CD4-positive, alpha-beta memory T cell (primary cell): Measurements from ENCODE around the gene STK32B. TPM values are rescaled to one million over a fixed set of nuclear protein-coding genes. Genes with fewer than 3 reads are reported as not detected.

ENCODE experiments used
- CTCF ChIA-PET: fragments of 350-600 bp; sonication (Branson Sonifier 250); formaldehyde crosslinking; loops from one replicate; lab custom pipeline; 2021; ENCODE audit warnings: inconsistent platforms; ENCODE audit not compliant: partially characterized antibody; lab: Charles Lee
- POLR2A ChIA-PET: fragments of 350-600 bp; sonication (Branson Sonifier 250); formaldehyde crosslinking; loops from one replicate; lab custom pipeline; 2021; ENCODE audit not compliant: partially characterized antibody; lab: Charles Lee
- DNase-seq, 5 donors: peaks; one replicate each; pipeline versions ENCODE4 v3.0.0 to v3.0.0-alpha.2; 2020 to 2022; ENCODE audit warnings: mixed read lengths in 1 of 5
- H3K27ac ChIP-seq: one replicate; pipeline ENCODE4 v1.7.0; 2013; ENCODE audit warnings: low read depth, low read length
- H3K27me3 ChIP-seq: 2 replicates; pipeline ENCODE4 v1.7.0; 2013; ENCODE audit warnings: mild to moderate bottlenecking, low read length, moderate library complexity; ENCODE audit not compliant: insufficient read depth
- H3K36me3 ChIP-seq: 2 replicates; pipeline ENCODE4 v1.7.0; 2013; ENCODE audit warnings: mild to moderate bottlenecking, low read length, moderate library complexity; ENCODE audit not compliant: insufficient read depth
- H3K4me1 ChIP-seq: 2 replicates; pipeline ENCODE4 v1.7.0; 2013; ENCODE audit warnings: mild to moderate bottlenecking, low read length, moderate library complexity; ENCODE audit not compliant: insufficient read depth
- H3K4me3 ChIP-seq, 2 donors: one replicate each; pipeline ENCODE4 v1.7.0; 2013; ENCODE audit warnings: low read length in 2 of 2, mild to moderate bottlenecking in 1 of 2
- H3K9me3 ChIP-seq, 2 donors: one replicate each; pipeline ENCODE4 v1.7.0; 2013; ENCODE audit warnings: low read length in 2 of 2, control low read depth in 1 of 2; ENCODE audit not compliant: control insufficient read depth in 1 of 2
- H3K27ac Mint-ChIP-seq, 7 donors: one replicate each; pipeline ENCODE4 v1.8.0; 2020 to 2021; ENCODE audit warnings: mixed read lengths in 7 of 7, mild to moderate bottlenecking in 6 of 7, inconsistent platforms in 3 of 7, moderate library complexity in 3 of 7
- H3K27me3 Mint-ChIP-seq, 2 donors: one replicate each; pipeline ENCODE4 v1.8.0; 2020 to 2021; ENCODE audit warnings: mixed read lengths in 2 of 2
- H3K36me3 Mint-ChIP-seq, 2 donors: one replicate each; pipeline ENCODE4 v1.8.0; 2020 to 2021; ENCODE audit warnings: mixed read lengths in 2 of 2, inconsistent platforms in 1 of 2, mild to moderate bottlenecking in 1 of 2
- H3K4me1 Mint-ChIP-seq, 4 donors: one replicate each; pipeline ENCODE4 v1.8.0; 2020 to 2021; ENCODE audit warnings: mixed read lengths in 4 of 4, mild to moderate bottlenecking in 1 of 4
- H3K4me3 Mint-ChIP-seq, 8 donors: one replicate each; pipeline ENCODE4 v1.8.0; 2020 to 2021; ENCODE audit warnings: mixed read lengths in 8 of 8, mild to moderate bottlenecking in 7 of 8, moderate library complexity in 6 of 8, inconsistent platforms in 3 of 8
- H3K9me3 Mint-ChIP-seq, 8 donors: one replicate each; pipeline ENCODE4 v1.8.0; 2020 to 2021; ENCODE audit warnings: mixed read lengths in 8 of 8, mild to moderate bottlenecking in 5 of 8, inconsistent platforms in 3 of 8, moderate library complexity in 1 of 8
- intact Hi-C: fragments of 100-400 bp; cut with micrococcal nuclease; formaldehyde crosslinking; loops from one replicate; pipeline ENCODE4 v1.15.1; 2023
- polyA plus RNA-seq, 2 donors: library from polyadenylated mRNA; unstranded; fragments of 300-500 nt; fragmentation: Illumina TruSeq; gene quantifications; one replicate each; pipeline ENCODE4 v1.2.3, GENCODE V29; 2021
- total RNA-seq, 2 experiments: library from RNA; stranded (reverse); gene quantifications; one replicate each; pipeline ENCODE4 v1.2.3, GENCODE V29; 2021

Gene STK32B
- total and polyA plus RNA-seq, 4 experiments from 2014 or later = not detected

DNA sequence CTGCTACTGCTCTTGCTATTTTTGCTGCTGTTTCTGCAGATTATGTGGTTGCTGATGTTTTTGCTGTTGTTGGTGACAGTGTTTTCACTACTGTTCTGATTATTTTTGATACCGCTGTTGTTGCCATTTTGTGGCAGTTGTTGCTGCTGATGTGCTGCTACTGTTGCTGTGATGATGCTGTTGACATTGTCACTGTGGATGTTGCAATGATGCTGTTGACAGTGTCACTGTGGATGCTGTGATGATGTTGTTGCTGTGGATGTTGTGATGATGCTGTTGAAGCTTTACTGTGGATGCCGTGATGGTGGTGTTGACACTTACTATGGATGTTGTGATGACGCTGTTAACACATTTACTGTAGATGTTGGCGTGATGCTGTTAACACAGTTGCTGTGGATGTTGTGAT, 476.8 kb downstream of the STK32B start:
- POLR2A ChIA-PET = no interaction called here
- Histone ChIP-seq H3K9me3 (no peaks in the 10 kb centered on the region), H3K36me3 (no peaks in the 10 kb centered on the region), H3K27ac (no peak overlapping the region), H3K4me1 (no peaks in the 10 kb centered on the region), H3K4me3 (no peak overlapping the region), H3K27me3 (no peaks in the 10 kb centered on the region)
- Mint-ChIP-seq H3K4me1 (no peaks in the 10 kb centered on the region), H3K9me3 (peaks cover 0 to 6% (median 3%) of the 10 kb centered on the region in 8 donors), H3K36me3 (no peaks in the 10 kb centered on the region), H3K4me3 (no peak overlapping the region), H3K27ac (no peak overlapping the region), H3K27me3 (no peaks in the 10 kb centered on the region)
- DNase-seq = no peak
- intact Hi-C loops = no loop called here
- CTCF ChIA-PET = no interaction called here

DNA sequence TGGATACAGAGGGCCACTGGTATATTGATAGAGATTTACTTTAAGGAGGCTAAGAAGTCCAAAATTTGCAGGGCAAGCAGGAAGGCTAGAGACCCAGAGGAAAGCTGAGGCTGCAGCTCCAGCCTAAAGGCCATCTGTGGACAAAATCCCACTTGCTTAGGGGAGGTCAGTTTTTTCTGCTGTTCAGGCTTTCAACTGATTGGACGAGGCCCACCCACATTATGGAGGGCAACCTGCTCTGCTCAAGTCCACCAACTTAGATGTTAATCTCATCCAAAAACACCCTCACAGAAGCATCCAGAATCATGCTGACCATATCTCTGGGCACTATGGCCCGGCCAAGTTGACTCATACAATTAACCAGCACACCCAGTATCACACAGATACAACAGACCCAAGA, 480.8 kb downstream of the STK32B start:
- Histone ChIP-seq H3K9me3 (no peaks in the 10 kb centered on the region), H3K36me3 (no peaks in the 10 kb centered on the region), H3K4me1 (no peaks in the 10 kb centered on the region), H3K27me3 (no peaks in the 10 kb centered on the region), H3K4me3 (no peak overlapping the region), H3K27ac (no peak overlapping the region)
- Mint-ChIP-seq H3K27me3 (no peaks in the 10 kb centered on the region), H3K4me1 (no peaks in the 10 kb centered on the region), H3K27ac (no peak overlapping the region), H3K9me3 (peaks cover 8 to 21% (median 14%) of the 10 kb centered on the region in 8 donors), H3K4me3 (no peak overlapping the region), H3K36me3 (peaks cover 0 to 5% of the 10 kb centered on the region in 2 donors)
- CTCF ChIA-PET = no interaction called here
- DNase-seq = no peak
- intact Hi-C loops = no loop called here
- POLR2A ChIA-PET = no interaction called here

DNA sequence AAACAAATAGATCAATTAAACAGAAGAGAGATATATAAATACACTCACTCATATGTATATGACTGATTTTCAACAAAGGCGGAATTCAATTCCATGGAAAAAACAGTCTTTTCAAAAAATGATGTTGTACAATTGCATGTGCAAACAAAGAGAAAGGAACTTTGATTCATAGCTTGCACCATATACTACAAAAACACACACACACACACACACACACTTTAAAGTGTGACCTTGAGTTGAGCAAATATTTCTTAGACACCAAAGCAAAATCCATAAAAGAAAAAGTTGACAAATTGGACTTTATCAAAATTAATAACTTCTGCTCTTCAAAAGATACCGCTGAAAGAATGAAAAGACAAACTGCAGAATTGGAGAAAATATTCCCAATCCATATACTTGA, 488.3 kb downstream of the STK32B start:
- no peak for DNase-seq
- Mint-ChIP-seq H3K36me3 (no peaks in the 10 kb centered on the region), H3K4me3 (no peak overlapping the region), H3K27me3 (no peaks in the 10 kb centered on the region), H3K4me1 (no peaks in the 10 kb centered on the region), H3K27ac (no peak overlapping the region), H3K9me3 (peaks cover 2 to 13% (median 8%) of the 10 kb centered on the region in 8 donors)
- intact Hi-C loops = no loop called here
- H3K27ac ChIP-seq = no peak overlapping the region
- CTCF ChIA-PET = no interaction called here
- no peaks in the 10 kb centered on the region for H3K4me1 ChIP-seq
- H3K36me3 ChIP-seq = no peaks in the 10 kb centered on the region
- POLR2A ChIA-PET = no interaction called here
- no peaks in the 10 kb centered on the region for H3K9me3 ChIP-seq
- no peaks in the 10 kb centered on the region for H3K27me3 ChIP-seq
- H3K4me3 ChIP-seq = no peak overlapping the region

DNA sequence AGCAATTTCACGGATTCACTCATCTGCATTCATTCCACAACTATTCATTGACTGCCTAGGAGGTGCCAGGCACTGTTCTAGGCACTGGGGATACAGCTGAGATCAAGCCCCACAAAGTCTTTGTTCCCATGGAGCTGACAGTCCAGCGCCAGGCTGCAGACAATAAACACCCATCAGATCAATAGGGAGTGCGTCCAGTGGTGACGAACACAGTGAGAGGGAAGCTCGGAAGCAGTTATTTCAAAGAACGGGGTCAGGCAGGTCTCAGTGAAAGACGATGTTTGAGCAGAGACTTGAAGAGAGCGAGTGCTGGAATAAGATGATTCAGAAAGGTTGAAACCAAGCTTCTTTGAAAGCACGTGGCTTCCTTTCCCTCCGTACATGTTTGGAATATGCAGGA, 489.9 kb downstream of the STK32B start:
- H3K4me3 ChIP-seq = no peak overlapping the region
- no peaks in the 10 kb centered on the region for H3K4me1 ChIP-seq
- H3K9me3 ChIP-seq = no peaks in the 10 kb centered on the region
- intact Hi-C loops = no loop called here
- no peaks in the 10 kb centered on the region for H3K36me3 ChIP-seq
- no peaks in the 10 kb centered on the region for H3K4me1 Mint-ChIP-seq
- CTCF ChIA-PET = no interaction called here
- H3K27ac Mint-ChIP-seq = no peak overlapping the region
- no peaks in the 10 kb centered on the region for H3K27me3 Mint-ChIP-seq
- POLR2A ChIA-PET = no interaction called here
- H3K27me3 ChIP-seq = no peaks in the 10 kb centered on the region
- DNase-seq = no peak
- no peak overlapping the region for H3K4me3 Mint-ChIP-seq
- H3K36me3 Mint-ChIP-seq = no peaks in the 10 kb centered on the region
- no peak overlapping the region for H3K27ac ChIP-seq
- peaks cover 0 to 4% (median under 1%) of the 10 kb centered on the region in 8 donors for H3K9me3 Mint-ChIP-seq

DNA sequence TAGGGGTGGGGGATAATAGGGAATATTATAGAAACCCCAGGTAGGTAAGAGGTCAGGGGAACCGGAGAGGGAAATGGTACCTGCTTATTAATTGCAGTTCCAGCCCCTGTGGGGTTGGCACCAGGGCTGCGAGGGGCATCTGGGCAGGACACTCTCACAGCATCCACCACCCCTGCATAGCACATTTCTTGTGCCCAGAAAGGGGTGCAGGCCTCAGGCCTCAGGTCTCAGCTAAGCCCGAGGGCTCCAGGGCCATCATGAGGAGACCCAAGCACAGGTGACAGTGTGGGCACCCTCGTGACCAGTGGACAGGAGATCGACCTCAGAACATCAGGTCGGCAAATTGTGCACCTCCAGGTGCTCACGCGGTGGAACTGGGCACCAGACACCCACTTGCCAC, 492.4 kb downstream of the STK32B start:
- H3K4me3 ChIP-seq = no peak overlapping the region
- DNase-seq = no peak
- peaks cover 0 to 4% (median 0%) of the 10 kb centered on the region in 8 donors for H3K9me3 Mint-ChIP-seq
- no peaks in the 10 kb centered on the region for H3K4me1 Mint-ChIP-seq
- no peaks in the 10 kb centered on the region for H3K27me3 ChIP-seq
- no peaks in the 10 kb centered on the region for H3K36me3 ChIP-seq
- H3K9me3 ChIP-seq = no peaks in the 10 kb centered on the region
- no peaks in the 10 kb centered on the region for H3K27me3 Mint-ChIP-seq
- H3K27ac ChIP-seq = no peak overlapping the region
- intact Hi-C loops = no loop called here
- no peak overlapping the region for H3K27ac Mint-ChIP-seq
- H3K4me3 Mint-ChIP-seq = no peak overlapping the region
- H3K36me3 Mint-ChIP-seq = no peaks in the 10 kb centered on the region
- ChIA-PET CTCF (no interaction called here), POLR2A (no interaction called here)
- H3K4me1 ChIP-seq = no peaks in the 10 kb centered on the region

DNA sequence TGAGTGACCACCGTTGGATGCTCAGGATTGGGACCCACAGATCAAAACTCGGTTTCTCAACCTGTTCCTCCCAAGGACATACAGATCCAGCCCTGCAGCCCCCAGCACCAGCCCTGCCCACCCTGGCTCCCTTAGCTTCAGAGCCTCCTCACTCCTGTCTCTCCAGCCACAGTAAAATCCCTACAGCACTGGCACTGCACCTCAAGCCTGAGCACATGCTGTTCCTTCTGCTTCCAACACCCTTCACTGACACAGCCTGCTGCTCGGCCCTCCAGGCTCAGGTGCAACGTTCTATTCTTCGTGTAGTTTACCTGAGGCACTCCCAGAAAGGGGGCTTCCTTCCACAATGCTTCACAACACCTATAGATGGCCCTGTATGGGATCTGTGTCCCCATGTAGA, 493.5 kb downstream of the STK32B start:
- Histone ChIP-seq H3K4me3 (no peak overlapping the region), H3K36me3 (no peaks in the 10 kb centered on the region), H3K27me3 (no peaks in the 10 kb centered on the region), H3K4me1 (no peaks in the 10 kb centered on the region), H3K27ac (no peak overlapping the region), H3K9me3 (no peaks in the 10 kb centered on the region)
- Mint-ChIP-seq H3K4me3 (no peak overlapping the region), H3K27me3 (no peaks in the 10 kb centered on the region), H3K27ac (no peak overlapping the region), H3K4me1 (no peaks in the 10 kb centered on the region), H3K36me3 (no peaks in the 10 kb centered on the region), H3K9me3 (peaks cover under 1 to 8% (median 2%) of the 10 kb centered on the region in 8 donors)
- intact Hi-C loops = no loop called here
- no peak for DNase-seq
- POLR2A ChIA-PET = no interaction called here
- CTCF ChIA-PET = no interaction called here

DNA sequence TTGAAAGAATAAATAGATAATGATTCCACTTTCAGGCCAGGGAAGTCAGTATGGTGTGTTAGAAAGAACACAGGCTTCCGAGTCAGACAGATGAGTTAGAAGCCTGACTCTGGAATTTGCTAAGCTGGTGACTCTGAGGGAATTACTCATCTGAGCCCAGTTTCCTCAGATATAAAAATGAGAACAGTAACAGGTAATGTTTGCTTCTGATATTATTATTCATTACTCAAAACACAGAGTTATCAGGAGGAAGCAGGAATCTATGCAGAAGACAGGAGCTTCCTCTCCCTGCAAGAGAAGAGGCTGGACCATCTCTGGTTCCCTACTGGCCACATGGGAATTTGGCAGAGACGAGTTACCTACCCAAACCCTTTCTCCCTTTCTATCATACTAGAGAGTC, 494.0 kb downstream of the STK32B start:
- no peak overlapping the region for H3K4me3 ChIP-seq
- no peaks in the 10 kb centered on the region for H3K9me3 ChIP-seq
- intact Hi-C loops = no loop called here
- H3K27ac ChIP-seq = no peak overlapping the region
- Mint-ChIP-seq H3K36me3 (peaks cover 0 to under 1% of the 10 kb centered on the region in 2 donors), H3K9me3 (peaks cover 2 to 13% (median 5%) of the 10 kb centered on the region in 8 donors), H3K27ac (no peak overlapping the region), H3K4me3 (no peak overlapping the region), H3K27me3 (no peaks in the 10 kb centered on the region), H3K4me1 (no peaks in the 10 kb centered on the region)
- ChIA-PET POLR2A (no interaction called here), CTCF (no interaction called here)
- no peaks in the 10 kb centered on the region for H3K4me1 ChIP-seq
- no peaks in the 10 kb centered on the region for H3K27me3 ChIP-seq
- DNase-seq = no peak
- no peaks in the 10 kb centered on the region for H3K36me3 ChIP-seq

DNA sequence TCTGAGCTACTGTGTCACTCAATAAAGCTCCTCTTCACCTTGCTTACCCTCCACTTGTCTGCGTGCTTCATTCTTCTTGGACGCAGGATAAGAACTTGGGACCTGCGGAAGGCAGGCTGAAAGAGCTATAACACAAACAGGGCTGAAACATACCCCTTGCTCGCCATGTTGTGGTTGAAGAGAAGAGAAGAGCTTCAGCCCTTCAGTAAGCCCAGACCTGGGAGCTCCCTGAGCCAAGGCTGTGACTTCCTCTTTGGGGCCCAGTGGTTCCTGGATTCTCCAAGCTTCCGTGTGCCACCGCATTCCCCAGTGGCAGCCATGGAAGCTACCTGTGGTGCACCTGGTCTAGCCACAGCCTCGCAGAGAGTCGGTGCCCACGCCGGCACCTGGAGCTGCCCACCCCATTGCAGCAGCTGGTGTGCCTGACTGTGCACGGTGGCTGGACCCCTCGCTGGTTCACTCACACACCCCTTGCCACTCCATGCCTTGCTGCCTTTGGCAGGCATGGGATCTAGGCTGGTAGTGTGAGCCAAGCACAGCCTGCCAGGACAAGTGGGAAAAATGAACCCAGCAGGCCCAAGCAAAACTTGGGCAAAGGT, 496.5 kb downstream of the STK32B start:
- H3K27me3 ChIP-seq = no peaks in the 10 kb centered on the region
- H3K36me3 Mint-ChIP-seq = peaks cover 2 to 6% of the 10 kb centered on the region in 2 donors
- H3K9me3 Mint-ChIP-seq = peaks cover 2 to 13% (median 8%) of the 10 kb centered on the region in 8 donors
- no peaks in the 10 kb centered on the region for H3K4me1 Mint-ChIP-seq
- ChIA-PET CTCF (no interaction called here), POLR2A (no interaction called here)
- H3K27me3 Mint-ChIP-seq = no peaks in the 10 kb centered on the region
- DNase-seq = no peak
- no peaks in the 10 kb centered on the region for H3K4me1 ChIP-seq
- no peak overlapping the region for H3K27ac ChIP-seq
- no peak overlapping the region for H3K4me3 Mint-ChIP-seq
- no peak overlapping the region for H3K27ac Mint-ChIP-seq
- H3K4me3 ChIP-seq = no peak overlapping the region
- no peaks in the 10 kb centered on the region for H3K9me3 ChIP-seq
- intact Hi-C loops = no loop called here
- H3K36me3 ChIP-seq = no peaks in the 10 kb centered on the region
